Measurements from ENCODE around the gene ASB7.
"Not testable (repeated sequence)": the region's sequence is repeated elsewhere in the genome, so short reads cannot be mapped to it uniquely, and the experiment has no call there.

The ASB7 gene

DNA sequence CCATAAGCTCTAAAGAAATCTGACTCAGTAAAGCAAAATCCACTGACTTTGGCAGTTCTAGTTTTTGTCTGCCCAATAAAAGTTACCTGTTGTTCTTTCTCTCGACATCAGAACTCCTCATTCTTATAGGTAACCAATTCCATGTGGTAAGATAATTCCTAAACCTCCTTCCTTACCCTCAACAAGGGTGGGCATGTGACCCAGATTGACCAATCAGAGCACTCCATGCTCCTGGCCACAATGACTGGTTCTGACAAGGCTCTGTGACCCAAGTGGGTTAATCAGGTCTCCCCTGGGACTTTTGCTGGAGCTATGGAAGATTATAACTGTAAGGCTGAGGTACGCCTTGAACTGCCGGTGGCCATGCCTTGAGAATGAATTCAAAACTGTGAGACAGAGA, 32.1 kb upstream of the ASB7 start:
- H3K9ac ChIP-seq (ENCODE audit: insufficient read length): no peak overlapping the region
- H3K36me3 ChIP-seq (ENCODE audit: insufficient read depth, low read length): peaks cover 32% of the 10 kb centered on the region
- DNase-seq (ENCODE audit: low read depth, low spot score): no peak
- no peaks in the 10 kb centered on the region for H3K9me3 ChIP-seq (ENCODE audit: low read depth, low read length)
- no peak overlapping the region for H3K27ac ChIP-seq
- TF ChIP-seq POLR2AphosphoS5 (IDR thresholded peaks at IDR 0.05; ENCODE audit: borderline replicate concordance, low read depth, low read length) (no peak), EZH2 (IDR thresholded peaks at IDR 0.05) (no peak), FOXP2 (optimal IDR thresholded peaks at IDR 0.05; ENCODE audit: control extremely low read depth, extremely low read length, insufficient read depth) (no peak)
- no peak overlapping the region for H3K4me3 ChIP-seq

DNA sequence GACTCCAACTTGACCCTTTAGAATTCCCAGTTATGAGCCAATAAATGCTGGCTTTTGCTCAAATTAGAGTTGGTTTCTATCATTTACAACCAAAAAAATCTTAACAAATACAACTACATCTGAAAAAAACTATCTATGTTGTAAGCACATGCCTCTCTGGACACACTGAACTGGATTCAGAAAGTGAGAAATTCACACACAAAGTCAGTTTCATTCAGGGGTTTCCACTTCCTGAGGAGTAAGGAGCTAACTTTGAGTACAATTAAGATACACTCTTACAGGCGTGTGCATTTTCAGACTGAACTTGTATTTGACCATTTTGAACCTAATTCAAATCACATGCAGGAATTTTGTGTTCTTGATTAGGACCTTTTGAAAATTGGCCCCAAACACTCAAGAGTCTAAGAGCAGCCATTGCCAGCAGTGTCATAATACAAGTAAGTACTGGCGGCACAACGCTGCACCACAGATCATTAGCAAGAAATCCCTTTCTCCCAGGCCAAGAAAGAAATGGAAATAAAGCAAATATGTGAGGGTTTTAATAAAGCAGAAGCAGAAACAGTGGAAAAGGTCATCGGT, 31.6 kb upstream of the ASB7 start:
- Histone ChIP-seq H3K36me3 (ENCODE audit: insufficient read depth, low read length) (peaks cover 32% of the 10 kb centered on the region), H3K9ac (ENCODE audit: insufficient read length) (no peak overlapping the region), H3K27ac (no peak overlapping the region), H3K9me3 (ENCODE audit: low read depth, low read length) (no peaks in the 10 kb centered on the region), H3K4me3 (no peak overlapping the region)
- no peak for DNase-seq (ENCODE audit: low read depth, low spot score)
- no peak for TF ChIP-seq FOXP2 (optimal IDR thresholded peaks at IDR 0.05; ENCODE audit: control extremely low read depth, extremely low read length, insufficient read depth)
- no peak for TF ChIP-seq POLR2AphosphoS5 (IDR thresholded peaks at IDR 0.05; ENCODE audit: borderline replicate concordance, low read depth, low read length)
- TF ChIP-seq EZH2 (IDR thresholded peaks at IDR 0.05): no peak

GRCh38 chr15:100571592-100572167, 30.7 kb upstream of the ASB7 start:
- H3K9ac ChIP-seq (ENCODE audit: insufficient read length): no peak overlapping the region
- no peak for DNase-seq (ENCODE audit: low read depth, low spot score)
- no peaks in the 10 kb centered on the region for H3K9me3 ChIP-seq (ENCODE audit: low read depth, low read length)
- H3K27ac ChIP-seq: no peak overlapping the region
- H3K4me3 ChIP-seq: no peak overlapping the region
- peaks cover 32% of the 10 kb centered on the region for H3K36me3 ChIP-seq (ENCODE audit: insufficient read depth, low read length)
- TF ChIP-seq FOXP2 (optimal IDR thresholded peaks at IDR 0.05; ENCODE audit: control extremely low read depth, extremely low read length, insufficient read depth): no peak
- no peak for TF ChIP-seq POLR2AphosphoS5 (IDR thresholded peaks at IDR 0.05; ENCODE audit: borderline replicate concordance, low read depth, low read length)
- no peak for TF ChIP-seq EZH2 (IDR thresholded peaks at IDR 0.05)

DNA sequence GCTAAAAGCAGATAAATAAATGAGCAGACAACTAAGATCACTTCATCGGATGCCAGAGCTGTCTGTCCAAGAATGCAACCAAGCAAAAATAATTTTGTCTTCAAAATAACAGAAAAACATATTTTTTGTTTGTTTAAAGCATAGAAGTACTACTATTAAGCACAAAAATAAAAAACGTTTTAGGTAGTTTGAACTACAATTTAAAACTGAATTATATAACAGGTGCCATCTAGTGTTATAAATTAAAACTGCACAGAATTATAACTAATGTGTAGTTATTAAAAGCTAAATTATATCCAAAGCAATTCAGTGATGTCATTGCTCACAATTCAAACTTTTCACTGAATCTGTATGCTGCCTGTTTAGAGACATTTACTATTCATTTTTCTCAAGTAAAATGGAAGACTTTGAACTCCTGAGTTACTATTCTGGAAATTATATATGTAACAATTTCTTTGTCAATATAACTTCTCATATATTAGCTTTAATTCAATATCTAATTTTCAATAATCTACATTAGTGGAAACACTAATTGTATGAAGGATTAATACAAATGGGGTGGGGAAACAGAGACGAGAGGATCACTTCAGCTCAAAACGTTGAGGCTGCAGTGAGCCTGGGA, 29.9 kb upstream of the ASB7 start:
- DNase-seq (ENCODE audit: low read depth, low spot score): peak; percentile 6
- Histone ChIP-seq H3K36me3 (ENCODE audit: insufficient read depth, low read length) (peaks cover 32% of the 10 kb centered on the region), H3K27ac (no peak overlapping the region), H3K9ac (ENCODE audit: insufficient read length) (no peak overlapping the region), H3K9me3 (ENCODE audit: low read depth, low read length) (no peaks in the 10 kb centered on the region), H3K4me3 (no peak overlapping the region)
- no peak for TF ChIP-seq EZH2 (IDR thresholded peaks at IDR 0.05)
- no peak for TF ChIP-seq FOXP2 (optimal IDR thresholded peaks at IDR 0.05; ENCODE audit: control extremely low read depth, extremely low read length, insufficient read depth)
- no peak for TF ChIP-seq POLR2AphosphoS5 (IDR thresholded peaks at IDR 0.05; ENCODE audit: borderline replicate concordance, low read depth, low read length)

- no peak for DNase-seq (ENCODE audit: low read depth, low spot score)
- H3K9ac ChIP-seq (ENCODE audit: insufficient read length): peak overlapping the region; percentile 19
- no peak overlapping the region for H3K27ac ChIP-seq
- no peak overlapping the region for H3K4me3 ChIP-seq
- H3K9me3 ChIP-seq (ENCODE audit: low read depth, low read length): no peaks in the 10 kb centered on the region
- H3K36me3 ChIP-seq (ENCODE audit: insufficient read depth, low read length): peaks cover 32% of the 10 kb centered on the region
- TF ChIP-seq EZH2 (IDR thresholded peaks at IDR 0.05) (no peak), POLR2AphosphoS5 (IDR thresholded peaks at IDR 0.05; ENCODE audit: borderline replicate concordance, low read depth, low read length) (no peak), FOXP2 (optimal IDR thresholded peaks at IDR 0.05; ENCODE audit: control extremely low read depth, extremely low read length, insufficient read depth) (no peak)
These were observed 28.9 kb upstream of the ASB7 start for GRCh38 chr15:100573526-100573925.

DNA sequence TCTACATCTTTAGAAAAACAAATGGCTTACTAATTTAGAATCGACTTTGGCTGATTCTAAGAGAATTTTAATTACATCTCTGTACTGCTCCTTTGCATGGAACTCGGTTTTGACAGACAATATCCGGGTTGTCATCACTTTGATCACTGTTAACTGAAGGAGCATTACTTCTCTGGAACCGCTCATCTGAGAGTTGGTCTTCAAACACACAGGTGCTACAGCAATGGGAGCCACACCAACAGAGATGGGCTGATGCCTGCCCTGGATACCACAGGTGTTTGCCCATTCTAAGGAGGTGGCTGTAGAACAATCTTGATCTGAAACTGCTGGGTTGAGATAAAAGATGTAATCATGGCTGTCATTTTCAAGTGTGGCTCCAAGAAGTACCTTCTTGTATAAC, 22.0 kb upstream of the ASB7 start:
- Histone ChIP-seq H3K4me3 (no peak overlapping the region), H3K9me3 (ENCODE audit: low read depth, low read length) (no peaks in the 10 kb centered on the region), H3K9ac (ENCODE audit: insufficient read length) (no peak overlapping the region), H3K36me3 (ENCODE audit: insufficient read depth, low read length) (peaks cover 7% of the 10 kb centered on the region), H3K27ac (no peak overlapping the region)
- no peak for DNase-seq (ENCODE audit: low read depth, low spot score)
- TF ChIP-seq EZH2 (IDR thresholded peaks at IDR 0.05) (no peak), FOXP2 (optimal IDR thresholded peaks at IDR 0.05; ENCODE audit: control extremely low read depth, extremely low read length, insufficient read depth) (no peak), POLR2AphosphoS5 (IDR thresholded peaks at IDR 0.05; ENCODE audit: borderline replicate concordance, low read depth, low read length) (no peak)

DNA sequence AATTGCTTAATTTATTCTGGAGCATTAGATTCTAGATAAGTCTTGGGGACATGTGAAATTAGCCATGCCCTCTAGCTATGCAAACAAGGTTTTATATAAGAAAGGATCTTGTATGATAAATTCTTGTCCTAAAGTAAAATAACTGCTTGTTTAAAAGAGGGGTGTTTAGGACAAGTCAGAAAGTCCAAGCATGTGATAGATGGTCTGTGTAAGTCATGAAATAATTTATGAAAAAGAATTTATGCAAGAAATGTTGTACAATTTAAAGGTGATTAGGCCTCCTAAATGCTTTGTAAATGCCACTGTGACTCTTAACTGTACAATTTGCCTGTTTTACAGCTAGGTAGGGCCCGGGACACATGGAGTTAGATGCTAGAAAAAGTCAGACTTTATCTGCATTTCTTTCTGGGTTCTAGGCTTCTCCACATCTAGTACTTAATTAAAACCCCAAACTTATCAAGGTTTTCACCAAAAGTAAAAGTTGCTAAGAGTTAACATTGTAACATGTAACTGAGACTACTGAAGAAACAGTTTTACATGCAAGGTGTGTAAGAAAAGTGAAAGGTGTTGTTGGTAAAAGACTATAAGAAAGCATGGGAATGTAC, 13.6 kb upstream of the ASB7 start:
- H3K27ac ChIP-seq: no peak overlapping the region
- TF ChIP-seq EZH2 (IDR thresholded peaks at IDR 0.05) (no peak), POLR2AphosphoS5 (IDR thresholded peaks at IDR 0.05; ENCODE audit: borderline replicate concordance, low read depth, low read length) (no peak), FOXP2 (optimal IDR thresholded peaks at IDR 0.05; ENCODE audit: control extremely low read depth, extremely low read length, insufficient read depth) (no peak)
- DNase-seq (ENCODE audit: low read depth, low spot score): no peak

DNA sequence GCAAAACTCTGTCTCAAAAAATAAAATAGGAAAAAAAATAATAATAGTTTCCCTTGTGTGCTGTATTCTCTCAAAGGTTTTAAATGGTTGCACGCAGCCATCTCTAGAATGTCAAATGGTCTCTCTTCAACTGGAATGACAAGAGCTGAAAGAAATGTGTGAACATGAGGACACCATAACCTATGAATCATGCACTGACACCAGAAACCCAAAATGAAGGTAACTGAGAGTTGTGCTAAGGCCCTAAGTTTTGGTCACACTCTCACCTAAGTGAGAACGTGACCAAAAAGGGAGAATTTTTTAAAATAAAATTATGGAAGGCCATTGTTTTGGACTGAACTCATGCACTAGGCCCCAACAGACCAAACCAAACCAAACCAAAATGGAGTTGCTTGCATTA, 11.2 kb upstream of the ASB7 start:
- not testable (repeated sequence) for DNase-seq (ENCODE audit: low read depth, low spot score); H3K4me3 ChIP-seq; H3K9ac ChIP-seq (ENCODE audit: insufficient read length); H3K27ac ChIP-seq; H3K9me3 ChIP-seq (ENCODE audit: low read depth, low read length); H3K36me3 ChIP-seq (ENCODE audit: insufficient read depth, low read length)

More for the DNA sequence above, 13.6 kb upstream of the ASB7 start:
- Histone ChIP-seq H3K9me3 (ENCODE audit: low read depth, low read length) (peaks cover 7% of the 10 kb centered on the region; the same call in 1 of the 2 replicates), H3K36me3 (ENCODE audit: insufficient read depth, low read length) (peaks cover 20% of the 10 kb centered on the region), H3K9ac (ENCODE audit: insufficient read length) (no peak overlapping the region), H3K4me3 (no peak overlapping the region)
